HL-60 (cell line): ENCODE measurements around the gene ADIRF.

Experiments used
- CTCF ChIP-seq: IDR thresholded peaks from one replicate; pipeline ENCODE4 v1.5.1; 2011; ENCODE audit warnings: low read length, control low read depth, inconsistent platforms; ENCODE audit not compliant: insufficient read depth
- TF ChIP-seq, protein P1 (sequence below): IDR thresholded peaks from 2 replicates; pipeline ENCODE4 v1.6.1; 2012; ENCODE audit warnings: low read depth; ENCODE audit not compliant: insufficient replicate concordance

DNA sequence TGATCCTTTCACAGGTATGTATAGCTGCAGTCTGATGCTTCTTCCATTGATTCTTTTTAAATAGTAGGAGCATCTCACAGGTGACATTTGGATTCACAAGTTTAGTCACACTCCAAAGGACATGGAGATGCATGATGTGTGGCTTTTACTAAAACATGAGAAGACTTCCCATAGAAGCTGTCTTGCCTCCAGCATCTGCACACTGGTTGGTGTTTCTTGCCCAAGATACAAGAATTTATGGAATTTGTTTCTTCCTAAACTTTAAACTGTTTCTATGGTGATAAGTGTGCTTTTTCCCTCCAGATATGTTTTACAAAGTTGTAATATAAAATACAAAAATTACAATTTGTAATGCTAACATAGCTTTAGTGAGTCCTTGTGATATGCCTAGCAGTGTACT, 24.2 kb downstream of the ADIRF start:
- TF ChIP-seq CTCF: no peak
- TF ChIP-seq, protein P1, sequence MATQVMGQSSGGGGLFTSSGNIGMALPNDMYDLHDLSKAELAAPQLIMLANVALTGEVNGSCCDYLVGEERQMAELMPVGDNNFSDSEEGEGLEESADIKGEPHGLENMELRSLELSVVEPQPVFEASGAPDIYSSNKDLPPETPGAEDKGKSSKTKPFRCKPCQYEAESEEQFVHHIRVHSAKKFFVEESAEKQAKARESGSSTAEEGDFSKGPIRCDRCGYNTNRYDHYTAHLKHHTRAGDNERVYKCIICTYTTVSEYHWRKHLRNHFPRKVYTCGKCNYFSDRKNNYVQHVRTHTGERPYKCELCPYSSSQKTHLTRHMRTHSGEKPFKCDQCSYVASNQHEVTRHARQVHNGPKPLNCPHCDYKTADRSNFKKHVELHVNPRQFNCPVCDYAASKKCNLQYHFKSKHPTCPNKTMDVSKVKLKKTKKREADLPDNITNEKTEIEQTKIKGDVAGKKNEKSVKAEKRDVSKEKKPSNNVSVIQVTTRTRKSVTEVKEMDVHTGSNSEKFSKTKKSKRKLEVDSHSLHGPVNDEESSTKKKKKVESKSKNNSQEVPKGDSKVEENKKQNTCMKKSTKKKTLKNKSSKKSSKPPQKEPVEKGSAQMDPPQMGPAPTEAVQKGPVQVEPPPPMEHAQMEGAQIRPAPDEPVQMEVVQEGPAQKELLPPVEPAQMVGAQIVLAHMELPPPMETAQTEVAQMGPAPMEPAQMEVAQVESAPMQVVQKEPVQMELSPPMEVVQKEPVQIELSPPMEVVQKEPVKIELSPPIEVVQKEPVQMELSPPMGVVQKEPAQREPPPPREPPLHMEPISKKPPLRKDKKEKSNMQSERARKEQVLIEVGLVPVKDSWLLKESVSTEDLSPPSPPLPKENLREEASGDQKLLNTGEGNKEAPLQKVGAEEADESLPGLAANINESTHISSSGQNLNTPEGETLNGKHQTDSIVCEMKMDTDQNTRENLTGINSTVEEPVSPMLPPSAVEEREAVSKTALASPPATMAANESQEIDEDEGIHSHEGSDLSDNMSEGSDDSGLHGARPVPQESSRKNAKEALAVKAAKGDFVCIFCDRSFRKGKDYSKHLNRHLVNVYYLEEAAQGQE: no peak
